Neural cell (in vitro differentiated cells): ENCODE results near the gene COL5A1.

ENCODE experiments used
- CTCF ChIP-seq: fragments of 450-650 bp; IDR thresholded peaks from 2 replicates; pipeline ENCODE4 v1.5.1; 2014; ENCODE audit warnings: antibody characterized with exemption, mild to moderate bottlenecking, moderate library complexity; ENCODE audit not compliant: poor library complexity, severe bottlenecking
- RAD21 ChIP-seq: fragments of 450-650 bp; conservative IDR thresholded peaks from 2 replicates; pipeline ENCODE4 v1.6.1; 2014; ENCODE audit warnings: antibody characterized with exemption, mild to moderate bottlenecking, moderate library complexity

GRCh38 chr9:134717924-134718645 lies 76.5 kb downstream of the COL5A1 start:
- TF ChIP-seq CTCF (no peak), RAD21 (no peak)
